GM12872 (cell line): ENCODE measurements around the gene PLCG1.

Source experiments
- TF ChIP-seq, protein P1 (sequence below): IDR thresholded peaks from 3 replicates; pipeline ENCODE4 v1.5.1; 2011; ENCODE audit warnings: low read depth, mild to moderate bottlenecking, low read length, moderate library complexity; ENCODE audit not compliant: insufficient read depth

PLCG1 gene

DNA sequence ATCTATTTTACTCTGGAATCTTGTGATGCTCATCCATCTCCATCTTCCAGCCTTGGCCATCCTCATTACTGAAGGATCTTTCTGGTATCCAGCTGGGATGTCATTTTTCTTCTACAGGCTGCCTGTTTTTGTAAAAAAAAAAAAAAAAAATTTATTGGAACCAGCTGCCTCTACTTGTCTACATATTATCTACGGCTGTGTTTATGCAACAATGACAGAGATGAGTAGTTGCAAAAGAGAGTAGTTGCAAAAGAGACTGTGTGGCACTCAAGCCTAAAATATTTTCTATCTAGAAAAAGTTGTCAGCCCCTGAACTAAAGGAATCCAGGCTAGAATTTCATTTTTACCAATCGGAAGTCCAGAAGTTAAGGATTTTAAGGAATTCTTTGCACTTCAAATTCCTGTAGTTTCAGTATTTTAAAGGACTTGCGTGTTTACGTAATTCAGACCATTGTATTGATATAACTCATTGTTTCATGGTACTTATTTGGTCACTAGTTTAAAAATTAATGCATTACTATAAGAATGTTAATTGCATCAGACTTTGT, 38.6 kb upstream of the PLCG1 start:
- TF ChIP-seq, protein P1, sequence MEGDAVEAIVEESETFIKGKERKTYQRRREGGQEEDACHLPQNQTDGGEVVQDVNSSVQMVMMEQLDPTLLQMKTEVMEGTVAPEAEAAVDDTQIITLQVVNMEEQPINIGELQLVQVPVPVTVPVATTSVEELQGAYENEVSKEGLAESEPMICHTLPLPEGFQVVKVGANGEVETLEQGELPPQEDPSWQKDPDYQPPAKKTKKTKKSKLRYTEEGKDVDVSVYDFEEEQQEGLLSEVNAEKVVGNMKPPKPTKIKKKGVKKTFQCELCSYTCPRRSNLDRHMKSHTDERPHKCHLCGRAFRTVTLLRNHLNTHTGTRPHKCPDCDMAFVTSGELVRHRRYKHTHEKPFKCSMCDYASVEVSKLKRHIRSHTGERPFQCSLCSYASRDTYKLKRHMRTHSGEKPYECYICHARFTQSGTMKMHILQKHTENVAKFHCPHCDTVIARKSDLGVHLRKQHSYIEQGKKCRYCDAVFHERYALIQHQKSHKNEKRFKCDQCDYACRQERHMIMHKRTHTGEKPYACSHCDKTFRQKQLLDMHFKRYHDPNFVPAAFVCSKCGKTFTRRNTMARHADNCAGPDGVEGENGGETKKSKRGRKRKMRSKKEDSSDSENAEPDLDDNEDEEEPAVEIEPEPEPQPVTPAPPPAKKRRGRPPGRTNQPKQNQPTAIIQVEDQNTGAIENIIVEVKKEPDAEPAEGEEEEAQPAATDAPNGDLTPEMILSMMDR: no peak

DNA sequence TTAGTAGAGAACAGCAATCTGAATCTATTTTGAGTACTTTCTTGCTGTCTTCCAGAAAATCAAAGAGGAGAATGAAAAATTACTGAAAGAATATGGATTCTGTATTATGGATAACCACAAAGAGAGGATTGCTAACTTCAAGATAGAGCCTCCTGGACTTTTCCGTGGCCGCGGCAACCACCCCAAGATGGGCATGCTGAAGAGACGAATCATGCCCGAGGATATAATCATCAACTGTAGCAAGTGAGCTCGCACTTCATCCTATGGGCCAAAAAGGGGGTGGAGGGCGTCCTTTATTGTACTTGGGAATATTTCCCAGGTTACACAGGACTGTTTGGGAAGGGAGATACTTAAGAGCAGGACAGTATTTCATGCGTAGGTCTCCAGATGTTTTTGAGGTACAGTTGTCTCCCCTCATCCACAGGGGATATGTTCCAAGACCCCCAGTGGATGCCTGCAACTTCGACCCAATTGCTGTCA, 37.3 kb upstream of the PLCG1 start:
- TF ChIP-seq, protein P1: no peak

DNA sequence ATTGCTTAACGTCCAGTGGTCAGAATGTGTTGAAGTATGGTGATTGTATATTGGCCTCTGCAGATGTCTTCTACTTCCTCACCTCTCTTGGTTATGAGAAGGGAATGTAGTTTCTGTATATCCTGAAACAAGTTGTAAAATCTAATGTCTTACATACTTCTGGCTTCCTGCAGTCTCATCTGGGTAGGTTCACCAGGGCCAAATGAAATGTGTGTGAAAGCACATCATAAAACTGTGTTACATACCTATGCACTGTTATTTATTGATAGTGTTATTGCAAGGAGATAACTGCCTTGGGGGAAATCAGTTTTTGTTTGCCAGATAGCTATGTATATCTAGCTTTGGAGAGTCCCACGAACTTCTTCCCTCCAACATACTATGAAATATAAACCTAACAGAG, 35.7 kb upstream of the PLCG1 start:
- TF ChIP-seq, protein P1: no peak

DNA sequence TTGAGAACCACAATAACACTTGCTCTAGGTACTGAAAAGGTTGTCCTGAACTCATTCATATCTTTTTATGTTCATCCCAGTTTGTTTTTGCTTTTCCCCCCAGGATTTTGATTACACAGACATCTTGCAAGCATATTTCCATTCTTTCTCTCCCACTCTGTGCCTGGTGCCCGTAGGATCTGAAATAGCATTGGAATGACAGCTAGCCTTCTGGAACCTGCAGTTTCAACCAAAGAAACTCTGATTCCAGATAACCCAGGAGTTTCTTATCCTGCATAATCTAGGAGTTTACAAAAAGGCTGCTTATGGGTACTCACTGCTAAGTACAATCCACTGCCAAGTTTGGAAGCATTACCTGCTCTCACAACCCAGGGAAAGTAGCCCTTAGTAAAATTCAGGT, 28.8 kb upstream of the PLCG1 start:
- TF ChIP-seq, protein P1: no peak

DNA sequence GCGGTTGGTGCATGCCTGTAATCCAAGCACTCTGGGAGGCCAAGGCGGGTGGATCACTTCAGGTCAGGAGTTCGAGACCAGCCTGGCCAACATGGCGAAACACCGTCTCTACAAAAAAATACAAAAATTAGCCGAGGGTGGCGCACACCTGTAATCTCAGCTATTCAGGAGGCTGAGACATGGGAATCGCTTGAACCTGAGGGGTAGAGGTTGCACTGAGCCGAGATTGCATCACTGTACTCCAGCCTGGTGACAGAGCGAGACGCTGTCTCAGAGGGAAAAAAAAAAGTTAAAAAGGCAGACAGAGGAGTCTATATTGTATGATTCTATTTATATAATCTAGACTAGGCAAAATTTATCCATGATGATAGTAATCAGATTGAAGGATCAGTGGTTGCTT, 27.3 kb upstream of the PLCG1 start:
- TF ChIP-seq, protein P1: no peak

DNA sequence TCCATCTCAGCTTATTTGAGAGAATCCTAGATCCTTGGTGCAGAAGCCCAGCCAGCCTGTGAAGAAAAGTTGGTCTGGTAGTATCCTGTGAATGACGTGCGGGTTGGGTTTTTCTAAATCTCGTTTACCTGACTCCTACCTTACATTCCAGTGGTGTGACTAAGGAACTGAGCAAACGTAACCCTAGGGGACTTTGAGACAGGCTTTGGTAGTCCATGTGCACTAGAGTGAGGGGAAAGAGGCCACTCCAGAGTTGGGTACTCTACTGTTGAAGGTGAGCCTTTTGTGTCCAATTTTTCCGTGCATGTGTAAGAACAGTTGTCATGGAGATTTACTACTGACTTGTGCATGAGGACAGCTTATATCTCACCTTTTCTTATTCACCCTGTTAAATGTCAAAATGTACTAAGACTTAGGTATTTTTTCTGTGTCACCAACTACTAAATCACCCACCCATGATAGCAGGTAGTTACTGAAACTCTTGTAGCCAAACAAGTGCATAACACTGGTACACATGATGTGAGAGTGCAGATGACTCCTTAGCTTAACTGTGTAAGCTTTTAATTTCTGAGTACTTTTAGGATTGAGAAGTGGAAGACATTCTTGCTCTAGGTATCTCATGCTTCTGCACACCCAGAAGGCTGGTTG, 26.3 kb upstream of the PLCG1 start:
- TF ChIP-seq, protein P1: no peak

DNA sequence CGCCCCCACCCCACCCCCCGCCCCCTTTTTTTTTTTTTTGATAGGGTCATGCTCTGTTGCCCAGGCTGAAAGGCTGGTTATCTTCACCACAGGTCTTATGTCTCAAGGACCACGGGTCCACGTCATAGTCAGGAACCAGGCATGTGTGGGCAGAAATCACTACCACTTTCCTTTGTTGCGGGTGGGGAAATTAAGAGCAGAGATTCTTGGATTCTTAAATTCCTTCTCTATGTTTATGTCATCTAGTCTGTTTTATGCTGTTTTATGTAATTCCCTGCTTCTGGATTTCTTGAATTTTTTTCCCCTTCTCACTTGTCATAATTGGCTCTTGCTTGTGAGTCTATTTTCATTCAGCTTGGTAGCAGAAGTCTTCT, 25.8 kb upstream of the PLCG1 start:
- TF ChIP-seq, protein P1: no peak
